AG10803 (cell line): Measurements from ENCODE around the gene BLOC1S4.

Experiments
- DNase-seq: peaks from one replicate; pipeline ENCODE4 v3.0.0; 2010; ENCODE audit warnings: low read depth
- H3K4me3 ChIP-seq: 2 replicates; pipeline ENCODE4 v1.5.1; 2011; ENCODE audit warnings: mild to moderate bottlenecking, low read length, control low read depth
- TF ChIP-seq, protein P1 (sequence below): conservative IDR thresholded peaks from 2 replicates; pipeline ENCODE4 v1.5.1; 2011; ENCODE audit warnings: mild to moderate bottlenecking, low read length, control low read depth, inconsistent platforms

The BLOC1S4 gene

DNA sequence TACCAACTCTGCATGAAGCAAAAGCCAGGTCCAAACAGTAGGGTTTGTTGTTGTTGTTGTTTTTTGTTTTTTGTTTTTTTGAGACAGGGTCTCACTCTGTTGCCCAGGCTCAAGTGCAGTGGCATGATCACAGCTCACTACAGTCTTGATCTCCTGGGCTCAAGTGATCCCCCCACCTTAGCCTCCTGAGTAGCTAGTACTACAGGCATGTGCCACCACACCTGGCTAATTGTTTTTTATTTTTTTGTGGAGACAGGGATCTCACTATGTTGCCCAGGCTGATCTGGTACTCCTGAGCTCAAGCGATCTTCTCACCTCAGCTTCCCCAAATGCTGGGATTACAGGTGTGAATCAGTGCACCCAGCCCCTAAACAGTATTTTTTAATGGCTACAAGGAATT lies 16.1 kb upstream of the BLOC1S4 start:
- H3K4me3 ChIP-seq = no peak overlapping the region
- DNase-seq = no peak
- TF ChIP-seq, protein P1, sequence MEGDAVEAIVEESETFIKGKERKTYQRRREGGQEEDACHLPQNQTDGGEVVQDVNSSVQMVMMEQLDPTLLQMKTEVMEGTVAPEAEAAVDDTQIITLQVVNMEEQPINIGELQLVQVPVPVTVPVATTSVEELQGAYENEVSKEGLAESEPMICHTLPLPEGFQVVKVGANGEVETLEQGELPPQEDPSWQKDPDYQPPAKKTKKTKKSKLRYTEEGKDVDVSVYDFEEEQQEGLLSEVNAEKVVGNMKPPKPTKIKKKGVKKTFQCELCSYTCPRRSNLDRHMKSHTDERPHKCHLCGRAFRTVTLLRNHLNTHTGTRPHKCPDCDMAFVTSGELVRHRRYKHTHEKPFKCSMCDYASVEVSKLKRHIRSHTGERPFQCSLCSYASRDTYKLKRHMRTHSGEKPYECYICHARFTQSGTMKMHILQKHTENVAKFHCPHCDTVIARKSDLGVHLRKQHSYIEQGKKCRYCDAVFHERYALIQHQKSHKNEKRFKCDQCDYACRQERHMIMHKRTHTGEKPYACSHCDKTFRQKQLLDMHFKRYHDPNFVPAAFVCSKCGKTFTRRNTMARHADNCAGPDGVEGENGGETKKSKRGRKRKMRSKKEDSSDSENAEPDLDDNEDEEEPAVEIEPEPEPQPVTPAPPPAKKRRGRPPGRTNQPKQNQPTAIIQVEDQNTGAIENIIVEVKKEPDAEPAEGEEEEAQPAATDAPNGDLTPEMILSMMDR = no peak

DNA sequence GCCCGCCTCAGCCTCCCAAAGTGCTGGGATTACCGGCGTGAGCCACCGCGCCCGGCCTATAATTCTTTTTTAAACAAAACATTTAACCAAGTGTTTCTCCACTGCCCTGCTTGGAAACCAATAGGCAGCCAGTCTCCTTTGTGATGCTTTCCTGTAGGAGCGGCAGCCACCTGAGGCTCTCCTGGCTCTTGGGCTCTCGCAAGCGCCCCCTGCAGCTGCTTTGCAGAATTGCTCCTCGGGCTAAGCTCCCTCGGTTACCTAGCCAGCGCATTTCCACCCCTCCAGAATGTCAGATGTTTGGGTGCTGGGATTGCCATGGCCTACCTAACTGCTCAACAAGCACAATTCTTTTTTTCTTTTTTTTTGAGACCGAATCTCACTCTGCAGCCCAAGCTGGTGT lies 14.6 kb upstream of the BLOC1S4 start:
- DNase-seq = no peak
- no peak overlapping the region for H3K4me3 ChIP-seq

DNA sequence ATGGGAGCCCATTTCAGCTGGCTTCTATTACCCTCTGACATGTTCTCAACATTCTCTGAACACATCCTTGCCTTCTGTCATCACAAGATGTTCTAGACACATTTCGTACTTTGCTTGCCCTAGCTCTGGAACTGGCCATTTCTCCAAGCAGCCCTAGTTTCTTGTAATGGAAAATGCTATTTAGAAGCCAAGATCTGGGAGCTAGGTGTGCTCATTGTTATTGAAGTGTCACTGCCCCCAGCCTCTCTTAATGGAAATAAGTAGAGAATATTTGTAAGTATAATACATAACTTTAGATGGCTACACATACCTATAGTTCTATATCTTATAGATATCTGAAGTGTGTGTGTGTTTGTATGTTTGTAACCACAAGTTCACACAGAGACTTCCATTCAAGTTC lies 13.2 kb upstream of the BLOC1S4 start:
- TF ChIP-seq, protein P1 = no peak
- DNase-seq = no peak
- H3K4me3 ChIP-seq = no peak overlapping the region

More for the DNA sequence above, 14.6 kb upstream of the BLOC1S4 start:
- TF ChIP-seq, protein P1 = peak; percentile 19

DNA sequence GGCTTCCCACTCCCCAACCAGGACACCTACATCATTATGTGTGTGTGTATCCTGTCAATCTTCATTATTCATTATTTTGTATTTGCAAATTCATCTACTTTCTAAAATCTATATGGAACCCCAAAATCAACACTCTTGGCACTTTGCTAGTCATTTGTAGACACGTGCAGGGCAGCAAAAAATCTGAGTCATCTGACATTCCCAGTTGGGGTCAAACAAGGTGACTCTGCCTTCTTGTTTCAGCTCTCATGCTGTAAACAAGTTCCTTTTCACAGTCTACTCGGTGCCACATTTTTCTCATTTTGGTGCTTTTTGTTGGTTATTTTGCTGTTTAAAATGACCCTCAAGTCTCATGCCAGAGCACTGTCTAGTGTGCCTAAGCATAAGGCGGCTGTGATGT lies 12.2 kb upstream of the BLOC1S4 start:
- peak; percentile 59 for DNase-seq
- no peak overlapping the region for H3K4me3 ChIP-seq
- TF ChIP-seq, protein P1 = no peak

DNA sequence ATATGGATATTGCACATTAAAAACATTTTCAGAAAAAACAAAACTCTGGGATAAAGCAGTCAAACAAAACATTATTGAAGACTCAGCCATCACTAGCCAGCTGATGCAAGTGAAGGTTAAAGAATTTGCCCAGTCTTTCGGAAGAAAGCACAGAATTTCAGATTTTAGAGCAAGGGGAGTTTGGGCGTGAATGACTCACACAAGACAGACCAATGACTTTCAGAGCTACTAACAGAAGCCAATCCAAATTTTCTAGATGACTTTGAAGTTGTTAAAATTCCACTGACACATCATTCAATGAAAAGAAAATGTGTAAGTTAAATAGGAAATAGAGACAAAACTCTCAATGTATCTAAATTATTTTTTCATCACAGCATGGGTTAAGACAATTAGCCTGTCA lies 10.3 kb upstream of the BLOC1S4 start:
- TF ChIP-seq, protein P1 = no peak
- no peak overlapping the region for H3K4me3 ChIP-seq

DNA sequence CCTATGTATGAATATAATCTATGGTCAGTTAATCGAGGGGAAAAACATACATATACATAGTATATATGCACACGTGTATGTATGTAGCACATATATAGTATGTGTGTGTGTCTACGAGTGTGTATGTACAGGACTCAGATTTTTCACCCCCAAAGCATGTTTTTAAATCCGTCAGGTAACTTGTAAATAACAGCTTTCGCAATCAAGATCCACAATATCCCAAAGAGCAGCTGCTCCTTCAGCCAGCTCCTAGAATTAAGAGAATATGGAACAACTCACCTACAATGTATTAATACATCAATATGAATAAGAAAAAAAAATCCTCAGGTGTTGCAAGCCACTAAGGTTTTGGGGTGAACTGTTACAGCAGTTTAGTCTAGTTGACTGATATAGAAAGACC lies 9.8 kb upstream of the BLOC1S4 start:
- DNase-seq = no peak
- H3K4me3 ChIP-seq = no peak overlapping the region
- TF ChIP-seq, protein P1 = no peak

More for the DNA sequence above, 10.3 kb upstream of the BLOC1S4 start:
- no peak for DNase-seq

DNA sequence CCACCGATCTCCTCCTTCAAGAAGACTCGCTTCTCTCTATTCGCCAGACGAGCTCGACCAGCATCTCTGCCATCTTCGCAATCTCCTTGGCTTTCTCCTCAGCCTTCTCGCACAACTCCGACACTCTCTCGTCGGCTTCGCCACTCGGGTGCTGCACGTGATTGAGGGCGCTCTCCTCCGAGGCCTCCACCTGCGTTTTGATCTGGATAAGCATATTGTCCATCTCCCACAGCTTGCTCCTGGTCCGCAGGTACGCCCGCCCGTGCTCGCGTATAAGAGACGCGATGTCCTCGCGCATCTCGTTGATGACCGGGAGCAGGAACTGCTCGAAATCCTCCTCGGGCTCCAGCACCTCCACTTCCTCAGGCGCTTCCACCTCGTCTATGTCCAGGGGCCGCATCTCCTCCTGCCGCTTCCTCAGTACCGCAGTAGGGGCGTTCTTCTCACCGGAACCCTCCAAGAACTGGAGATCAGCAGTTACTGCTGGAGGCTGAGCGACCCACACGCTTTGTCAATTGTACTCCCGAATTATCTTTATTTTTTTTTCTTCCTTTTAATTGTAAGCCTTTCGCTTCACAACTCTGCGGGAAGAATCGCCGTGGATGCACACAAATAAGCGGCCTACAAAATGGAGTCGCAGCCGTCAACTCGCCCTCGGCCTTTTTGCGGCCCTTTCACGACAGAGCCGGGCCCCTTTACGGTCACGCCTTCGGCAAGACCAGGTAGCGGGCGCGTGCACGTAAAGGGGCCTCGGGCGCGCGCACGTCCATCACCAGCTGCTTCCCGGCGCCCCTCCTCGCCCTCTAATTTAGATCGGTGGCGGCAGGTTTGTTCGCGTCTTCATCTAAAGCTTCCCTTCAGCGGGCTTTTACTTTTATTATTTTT lies 6.5 kb upstream of the BLOC1S4 start, which contains the start of gene MRFAP1L1:
Gene MRFAP1L1, minus strand, starts transcription at position 636 of the 885 bp plus-strand sequence. Its CDS starts 236 bp downstream, at position 400.
- H3K4me3 ChIP-seq = peak within 1 kb of the TSS; percentile 96
- DNase-seq = peak; percentile 98
- TF ChIP-seq, protein P1 = peak; percentile 25; the same call in 1 of the 2 replicates
